Fibroblast of lung (primary cell): ENCODE data around the gene ALG5.

Source experiments
- CTCF ChIP-seq, 2 donors: IDR thresholded peaks in 1 of 2; conservative IDR thresholded peaks in 1 of 2; 1 replicate in 1 of 2; 2 replicates in 1 of 2; pipeline ENCODE4 v1.5.1; 2011 to 2012; ENCODE audit warnings: low read length in 2 of 2, control low read depth in 1 of 2, inconsistent platforms in 1 of 2, low read depth in 1 of 2, mild to moderate bottlenecking in 1 of 2
- EZH2 ChIP-seq: IDR thresholded peaks from 2 replicates; pipeline ENCODE4 v1.5.1; 2012; ENCODE audit warnings: low read length, control low read depth, mild to moderate bottlenecking; ENCODE audit errors: missing control alignments

- TF ChIP-seq CTCF (conservative IDR thresholded peaks at IDR 0.05 in 1 of 2, IDR thresholded peaks at IDR 0.05 in 1 of 2; ENCODE audit: low read depth in 1 of 2, low read length in 2 of 2) (no peak), EZH2 (no peak)
Observed at GRCh38 chr13:36992362-36992761, 6.8 kb downstream of the ALG5 start.
